Midbrain (tissue), 1 donor: Measurements from ENCODE around the gene TECPR2.
"Not testable (repeated sequence)": the region's sequence is repeated elsewhere in the genome, so short reads cannot be mapped to it uniquely, and the experiment has no call there.

Experiments
- DNase-seq: peaks from one replicate; lab custom pipeline; 2025; lab: John Stamatoyannopoulos, UW

The TECPR2 gene

DNA sequence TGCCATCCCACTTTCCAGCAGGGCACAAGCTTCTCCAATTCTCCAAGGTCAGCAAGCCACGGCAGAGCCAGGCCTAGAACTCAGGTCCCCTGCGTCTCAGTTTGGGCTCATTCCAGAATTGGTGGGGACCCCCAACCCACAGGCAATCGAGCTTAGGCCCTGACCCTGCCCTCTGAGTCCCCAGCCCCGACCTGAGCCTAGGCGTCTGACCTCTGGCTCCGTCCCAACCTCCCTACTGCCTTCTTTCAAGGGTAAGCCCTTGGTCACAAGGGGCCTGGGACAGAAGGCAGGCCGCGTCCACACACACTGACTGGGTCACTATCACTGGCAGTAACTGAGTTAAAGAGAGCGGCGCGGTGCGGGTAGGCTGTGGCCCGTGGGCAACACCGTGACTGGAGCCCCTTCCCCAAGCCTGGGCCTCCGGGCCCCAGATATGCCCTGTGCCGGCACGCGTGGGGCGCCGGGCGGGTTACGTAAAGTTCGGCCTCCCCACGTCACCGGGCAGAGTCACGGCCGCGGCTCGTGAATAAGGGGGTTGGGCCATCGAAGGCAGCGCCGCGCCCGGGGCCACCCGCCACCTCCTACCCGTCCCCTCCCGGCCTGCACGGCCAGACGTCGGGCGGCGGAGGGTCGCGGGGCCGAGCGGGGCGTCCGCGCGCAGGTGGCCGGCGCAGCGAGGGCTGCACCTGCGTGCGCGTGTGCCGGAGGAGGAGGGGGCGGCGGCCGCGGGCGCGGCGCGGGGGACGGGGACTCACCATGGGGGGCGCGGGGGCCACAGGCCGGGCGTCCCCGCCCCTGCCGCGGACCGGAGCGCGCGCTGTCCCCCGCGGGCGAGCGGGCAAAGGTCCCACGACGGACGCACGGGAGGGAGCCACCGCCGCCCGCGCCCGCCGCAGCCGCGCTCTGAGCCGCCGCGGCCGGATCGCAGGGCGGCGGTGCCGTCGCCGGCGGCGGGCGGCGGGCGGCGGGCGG lies 146.3 kb downstream of the TECPR2 start:
- DNase-seq: peak; percentile 29

DNA sequence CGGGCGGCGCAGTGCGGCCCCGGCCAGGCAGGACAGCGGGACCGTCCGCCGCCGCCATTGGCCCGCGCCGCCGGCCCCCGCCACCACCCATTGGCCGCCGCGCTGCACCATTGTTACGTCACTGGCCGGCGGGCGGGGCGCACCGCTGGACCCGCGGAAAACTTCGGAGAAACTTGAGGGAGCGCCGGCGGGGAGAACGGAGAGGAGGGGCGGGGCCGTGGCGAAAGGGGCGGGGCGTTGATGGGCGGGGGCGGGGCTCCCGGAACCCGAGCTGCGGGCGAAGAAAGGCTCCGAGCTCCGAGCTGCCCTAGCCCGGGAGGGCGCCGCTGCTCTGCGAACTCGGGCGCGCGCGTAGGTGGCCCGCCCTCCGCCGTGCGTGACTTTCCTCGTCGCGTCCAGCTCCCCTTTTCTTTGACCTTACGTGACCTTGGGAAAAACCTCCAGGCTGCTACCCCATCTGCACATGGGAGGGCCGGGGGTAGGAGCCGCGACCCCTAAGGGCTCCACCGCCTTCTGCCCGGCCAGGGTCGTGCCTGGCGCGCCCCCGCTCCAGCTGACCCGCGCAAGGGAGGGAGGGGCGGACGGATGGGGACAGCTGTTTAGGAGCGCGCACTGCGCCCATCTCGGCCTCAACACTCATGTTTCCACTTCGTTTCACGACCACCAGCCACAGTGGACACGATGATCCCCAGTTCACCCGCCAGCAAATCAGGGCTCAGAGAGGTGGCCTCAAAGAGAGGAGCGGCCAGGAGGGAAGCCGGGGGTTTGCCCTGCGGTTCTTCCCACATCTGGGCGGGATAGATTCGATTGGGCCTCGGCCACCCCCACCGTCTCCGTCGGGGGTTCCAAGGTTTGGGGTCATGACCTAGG lies 147.2 kb downstream of the TECPR2 start, which contains the start of gene ANKRD9:
Gene ANKRD9 (minus strand): TSS at position 31 of the 870 bp plus-strand sequence. CDS start 1,887 bp downstream, outside the sequence.
- DNase-seq: peak; percentile 84

DNA sequence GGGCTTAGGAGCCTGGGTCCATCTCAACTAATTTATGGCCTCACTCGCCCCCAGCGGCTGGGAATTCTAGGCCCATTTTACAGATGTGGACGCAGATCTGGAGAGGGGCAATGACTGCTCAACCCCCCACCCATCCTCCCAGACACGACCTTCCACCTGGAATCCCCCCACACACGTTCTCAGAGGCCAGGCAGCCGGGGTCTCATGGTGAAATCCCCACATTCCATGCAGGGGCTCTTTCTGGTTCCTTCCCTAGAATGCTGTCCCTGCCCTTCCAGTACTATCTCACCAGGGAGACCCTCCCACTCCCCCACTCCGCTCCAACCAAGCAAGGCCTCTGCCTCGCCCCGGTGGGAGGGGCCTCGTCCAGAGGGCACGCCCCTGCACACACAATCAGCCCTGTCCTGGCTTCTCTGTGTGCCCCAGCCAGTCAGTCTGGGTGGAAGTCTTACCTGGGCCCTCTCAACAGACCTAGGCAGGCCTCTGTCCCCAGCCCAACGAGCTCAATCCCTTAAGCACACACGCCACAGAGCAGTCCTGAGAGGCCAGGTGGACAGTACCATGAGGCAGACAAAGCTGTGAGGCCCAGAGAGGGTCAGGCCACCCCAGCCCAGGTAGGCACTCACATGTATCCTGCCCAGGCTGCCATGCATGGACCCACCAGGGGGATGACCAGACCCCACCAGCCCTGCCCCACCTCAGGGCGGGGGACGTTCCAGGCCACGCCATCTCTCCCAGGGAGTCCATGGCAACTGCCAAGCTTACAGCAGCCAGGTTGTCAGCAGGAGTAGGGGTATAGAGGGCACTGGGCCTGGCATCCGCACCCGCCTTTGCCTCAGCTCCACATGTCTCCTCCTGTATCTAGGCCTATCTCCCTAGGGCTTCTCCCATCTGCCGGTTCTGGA lies 148.1 kb downstream of the TECPR2 start:
- no peak for DNase-seq

DNA sequence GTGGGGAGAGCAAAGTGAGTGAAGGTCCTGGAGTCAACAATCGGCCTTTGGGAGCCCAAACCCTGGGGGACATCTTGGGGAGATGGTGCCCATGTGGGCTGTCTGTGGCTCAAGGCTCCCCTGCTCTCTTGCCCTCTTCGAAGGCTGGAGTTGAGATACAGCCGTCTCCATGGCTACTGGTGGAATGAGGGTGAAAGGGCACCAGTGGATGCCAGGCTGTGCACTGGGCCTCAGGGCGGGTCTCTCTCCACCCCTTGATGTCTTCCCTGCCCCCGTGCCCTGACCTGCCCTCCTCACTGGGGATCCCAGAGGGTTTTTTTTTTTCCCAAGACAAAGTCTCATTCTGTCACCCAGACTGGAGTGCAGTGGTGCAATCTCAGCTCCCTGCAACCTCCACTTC lies 148.8 kb downstream of the TECPR2 start:
- DNase-seq: no peak

DNA sequence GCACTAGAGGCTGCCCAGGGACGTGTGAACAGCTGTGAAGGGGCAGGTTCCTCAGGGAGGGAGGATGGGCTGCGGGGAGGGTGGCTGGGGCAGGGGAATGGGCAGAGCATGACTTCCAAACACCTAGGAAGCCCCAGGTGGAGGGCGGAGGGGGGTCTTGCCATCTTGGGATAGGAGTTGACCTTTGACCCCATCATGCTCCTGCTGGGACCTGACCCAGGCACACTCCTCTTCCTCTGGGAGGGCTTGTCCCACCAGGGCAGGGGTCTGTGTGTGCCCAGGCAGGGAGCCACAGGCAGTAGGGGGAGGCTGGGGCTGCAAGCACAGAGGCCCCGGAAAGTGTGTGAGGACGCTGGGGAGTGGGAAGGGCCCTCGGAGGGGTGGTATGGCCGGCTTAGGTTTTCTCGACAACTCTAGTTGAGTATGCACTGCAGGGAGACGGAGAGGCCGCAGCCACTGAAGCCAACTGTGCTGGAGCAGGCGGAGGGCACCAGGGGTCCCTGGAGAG lies 150.1 kb downstream of the TECPR2 start:
- DNase-seq: no peak

DNA sequence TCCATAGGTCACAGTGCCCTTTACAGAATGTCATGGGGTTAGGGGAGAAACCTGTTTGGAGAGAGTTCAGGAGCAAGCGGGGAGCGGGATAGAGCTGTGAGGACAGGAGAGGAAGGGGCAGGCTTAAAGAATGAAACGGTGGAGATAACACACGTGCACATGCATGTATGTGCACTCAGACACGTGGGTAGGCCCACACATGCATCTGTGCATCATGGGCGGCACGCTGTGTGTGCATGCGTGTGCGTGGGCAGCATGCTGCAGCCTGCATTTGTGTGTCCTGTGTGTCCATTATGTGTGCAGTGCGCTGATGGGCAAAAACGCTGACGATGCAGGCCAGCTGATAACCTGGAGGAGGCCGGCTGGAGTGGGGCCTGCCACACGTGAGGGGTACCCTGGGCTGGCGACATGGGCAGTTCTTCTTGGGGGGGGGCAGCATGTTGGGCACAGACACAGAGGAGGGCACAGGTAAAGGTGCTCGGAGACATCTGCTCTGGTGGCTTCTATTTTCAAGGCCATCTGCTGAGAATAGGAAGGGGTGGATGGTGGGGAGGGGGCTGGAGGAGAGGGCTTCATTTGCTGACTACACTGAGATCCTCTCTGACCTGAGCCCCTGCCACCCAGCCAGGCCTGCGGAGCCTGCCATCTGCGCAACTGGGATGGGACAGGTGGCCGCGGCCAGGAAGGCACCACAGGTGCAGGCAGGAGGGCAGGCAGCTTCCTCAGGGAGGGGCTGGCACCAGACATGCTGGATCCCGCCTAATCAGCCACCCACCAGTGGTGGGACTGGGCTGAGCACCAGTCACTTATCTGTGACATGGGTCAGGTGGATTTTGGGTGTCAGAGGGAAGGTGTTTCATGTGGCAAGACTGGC lies 151.4 kb downstream of the TECPR2 start:
- DNase-seq: no peak

- no peak for DNase-seq
Observed at GRCh38 chr14:102514987-102515733, 152.4 kb downstream of the TECPR2 start.

- DNase-seq: peak; percentile 29
Observed at GRCh38 chr14:102516531-102517391, 154.0 kb downstream of the TECPR2 start.

DNA sequence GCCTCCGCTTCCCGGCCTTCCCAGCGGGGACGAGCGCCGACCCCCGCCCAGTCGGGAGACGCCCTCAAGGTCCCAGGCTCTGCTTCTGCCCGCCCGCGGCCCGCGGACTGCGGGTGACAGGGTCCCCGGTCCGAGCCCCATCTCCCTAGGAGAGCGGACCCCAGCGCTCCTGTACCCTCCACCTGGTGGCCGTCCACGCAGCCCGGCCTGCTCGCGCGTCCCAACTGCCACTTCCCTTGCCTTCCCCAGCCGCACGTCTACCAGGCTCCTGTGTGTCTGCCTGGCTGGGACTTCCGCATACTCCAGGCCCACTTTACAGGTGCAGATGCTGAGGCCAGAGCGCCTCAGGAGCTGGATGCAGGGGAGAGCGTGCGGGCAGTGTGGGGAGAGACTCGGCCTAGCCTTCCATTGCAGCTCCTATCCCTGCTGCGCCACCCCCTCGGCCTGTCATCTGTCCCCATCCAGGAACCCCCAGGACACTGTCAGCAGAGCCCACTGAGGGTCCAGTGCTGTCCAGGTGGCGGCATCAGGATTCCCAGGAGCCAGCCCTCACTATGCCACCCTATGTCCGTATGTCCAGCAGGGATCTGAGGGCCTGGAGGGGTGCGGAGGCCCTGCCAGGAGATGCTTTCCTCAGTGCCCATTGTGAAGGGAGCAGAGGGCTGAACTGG lies 154.8 kb downstream of the TECPR2 start:
- no peak for DNase-seq

- DNase-seq: no peak
Observed at GRCh38 chr14:102518063-102518648, 155.4 kb downstream of the TECPR2 start.

DNA sequence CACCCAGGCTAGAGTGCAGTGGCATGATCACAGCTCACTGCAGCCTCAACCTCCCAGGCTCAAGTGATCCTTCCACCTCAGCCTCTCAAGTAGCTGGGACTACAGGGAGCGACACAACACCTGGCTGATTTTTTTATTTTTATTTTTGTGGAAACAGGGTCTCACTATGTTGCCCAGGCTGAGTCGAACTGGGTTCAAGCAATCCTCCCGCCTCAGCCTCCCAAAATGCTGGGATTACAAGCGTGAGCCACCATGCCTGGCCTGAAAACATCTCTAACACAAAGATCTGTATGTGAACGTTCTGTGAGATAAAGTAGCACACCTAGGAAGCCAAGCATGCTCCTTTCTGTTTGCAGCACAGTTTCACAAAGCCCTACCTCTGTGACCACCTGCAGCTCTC lies 157.0 kb downstream of the TECPR2 start:
- DNase-seq: not testable (repeated sequence)

DNA sequence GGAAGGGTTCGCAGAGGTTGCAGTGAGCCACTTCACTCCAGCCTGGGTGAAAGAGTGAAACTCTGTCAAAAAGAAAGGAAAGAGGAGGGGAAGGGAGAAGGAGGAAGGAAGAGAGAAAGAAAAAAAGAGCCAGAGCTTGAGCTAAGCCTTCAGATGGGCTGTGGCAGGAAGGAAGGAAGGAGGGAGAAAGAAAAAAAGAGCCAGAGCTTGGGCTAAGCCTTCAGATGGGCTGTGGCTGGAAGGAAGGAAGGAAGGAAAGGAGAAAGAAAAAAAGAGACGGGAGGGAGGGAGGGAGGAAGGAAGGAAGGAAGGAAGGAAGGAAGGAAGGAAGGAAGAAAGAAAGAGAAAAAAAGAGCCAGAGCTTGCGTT lies 160.4 kb downstream of the TECPR2 start:
- DNase-seq: no peak

- DNase-seq: no peak
Observed at GRCh38 chr14:102523569-102524450, 161.1 kb downstream of the TECPR2 start.

- DNase-seq: peak; percentile 96
Observed at GRCh38 chr14:102524451-102525218, 161.9 kb downstream of the TECPR2 start.

GRCh38 chr14:102525219-102525928 lies 162.6 kb downstream of the TECPR2 start:
- no peak for DNase-seq
